HG03432 (cell line): ENCODE results near the gene EPHA1.
"Not testable (repeated sequence)": the region's sequence is repeated elsewhere in the genome, so short reads cannot be mapped to it uniquely, and the experiment has no call there.

Experiments used
- ATAC-seq: cut with Tn5 transposase; IDR thresholded peaks from one replicate; pipeline ENCODE4 v1.9.1; 2021; ENCODE audit warnings: mild to moderate bottlenecking, moderate library complexity; ENCODE audit not compliant: unreplicated experiment

Gene EPHA1

DNA sequence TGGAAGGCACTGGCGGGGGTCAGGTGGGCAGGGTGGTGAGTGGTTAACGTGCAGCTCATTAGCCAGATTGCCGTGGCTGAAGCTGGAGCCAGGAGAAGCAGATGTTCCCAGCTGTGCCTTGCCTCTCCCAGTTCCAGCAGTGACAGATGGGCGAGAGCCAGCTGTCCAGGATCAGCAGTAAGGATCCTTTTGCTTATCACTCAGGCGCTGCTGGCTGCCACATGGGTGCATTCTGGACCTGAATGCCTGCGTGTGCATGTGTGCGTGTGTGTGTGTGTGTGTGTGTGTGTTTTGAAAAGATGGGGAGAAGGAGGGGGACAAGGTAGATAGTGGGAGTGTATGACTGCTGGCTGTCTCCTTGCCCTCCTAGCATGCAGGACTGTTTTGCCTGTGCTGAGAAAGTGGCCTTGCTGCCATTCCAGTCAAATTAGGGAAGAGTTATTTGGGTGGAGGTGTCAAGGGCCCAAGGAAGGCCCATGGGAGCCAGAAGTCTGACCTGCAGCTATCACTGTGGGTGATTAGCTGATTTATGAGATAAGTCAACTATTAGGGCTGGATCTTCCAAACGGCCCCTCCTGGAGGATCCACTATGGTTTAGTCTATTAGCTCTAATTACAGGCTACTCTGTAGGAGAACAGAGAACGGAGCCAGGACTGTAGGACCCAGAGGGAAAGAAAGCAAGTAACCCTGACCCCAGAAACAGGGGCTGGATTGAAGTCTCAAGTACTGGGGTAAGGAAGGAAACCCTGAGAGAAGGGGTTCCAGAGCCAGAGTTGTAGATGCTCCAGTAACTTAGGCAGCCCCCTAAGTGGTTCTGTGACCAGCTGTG lies 3.3 kb downstream of the EPHA1 start:
- ATAC-seq: no peak

DNA sequence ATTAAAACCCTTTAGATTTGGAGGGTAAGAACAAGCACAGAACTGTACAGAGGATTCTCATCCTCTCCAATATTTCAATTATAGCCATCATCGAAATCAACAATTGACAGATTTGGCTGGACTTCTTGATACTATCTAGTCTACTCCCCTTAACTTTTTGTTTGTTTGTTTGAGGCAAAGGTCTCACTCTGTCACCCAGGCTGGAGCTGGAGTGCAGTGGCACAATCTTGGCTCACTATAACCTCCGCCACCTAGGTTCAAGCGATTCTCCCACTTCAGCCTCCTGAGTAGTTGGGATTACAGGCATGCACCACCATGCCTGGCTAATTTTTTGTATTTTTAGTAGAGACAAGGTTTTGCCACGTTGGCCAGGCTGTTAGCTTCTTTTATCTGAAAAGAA lies 6.4 kb downstream of the EPHA1 start:
- not testable (repeated sequence) for ATAC-seq

GRCh38 chr7:143401265-143401664 lies 7.4 kb downstream of the EPHA1 start:
- no peak for ATAC-seq

DNA sequence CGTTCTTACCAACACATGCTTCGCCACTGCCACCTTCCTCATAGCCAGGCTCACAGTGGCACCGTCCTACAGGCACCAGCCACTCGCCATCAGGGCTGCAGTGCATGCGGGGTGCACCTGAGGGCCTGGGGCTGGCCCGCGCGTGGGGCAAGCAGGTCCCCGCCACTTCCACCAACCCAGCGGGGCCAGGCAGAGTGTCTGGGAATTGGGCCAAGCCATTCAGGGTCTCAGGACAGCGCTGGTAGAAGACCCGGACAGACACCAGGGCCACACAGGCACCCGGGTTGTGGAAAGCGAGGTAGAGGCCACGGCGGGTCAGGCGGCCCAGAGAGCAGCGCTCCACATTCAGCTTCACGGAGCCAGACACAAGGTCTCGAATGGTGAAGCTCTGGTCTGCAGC lies 9.0 kb downstream of the EPHA1 start:
- no peak for ATAC-seq

DNA sequence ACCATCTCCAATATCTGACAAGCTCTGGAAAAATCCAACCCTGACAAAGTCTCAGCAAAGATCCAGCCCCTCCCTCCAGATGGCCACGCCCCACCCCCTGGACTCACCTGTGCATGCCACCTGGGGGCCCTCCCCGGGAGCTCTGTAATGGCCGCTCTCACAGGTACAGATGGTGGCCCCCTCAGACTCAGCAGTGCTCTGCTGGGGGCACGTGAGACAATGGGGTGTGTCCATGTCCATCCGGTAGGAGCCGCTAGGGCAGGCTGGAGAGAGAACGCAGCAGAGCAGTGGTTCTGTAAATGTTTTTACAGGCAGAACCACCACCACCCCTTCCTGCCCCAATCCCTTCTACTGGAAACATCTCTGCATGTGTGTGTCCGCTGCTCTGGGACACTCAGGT lies 9.5 kb downstream of the EPHA1 start:
- no peak for ATAC-seq

GRCh38 chr7:143398616-143399015 lies 10.0 kb downstream of the EPHA1 start:
- ATAC-seq: no peak

DNA sequence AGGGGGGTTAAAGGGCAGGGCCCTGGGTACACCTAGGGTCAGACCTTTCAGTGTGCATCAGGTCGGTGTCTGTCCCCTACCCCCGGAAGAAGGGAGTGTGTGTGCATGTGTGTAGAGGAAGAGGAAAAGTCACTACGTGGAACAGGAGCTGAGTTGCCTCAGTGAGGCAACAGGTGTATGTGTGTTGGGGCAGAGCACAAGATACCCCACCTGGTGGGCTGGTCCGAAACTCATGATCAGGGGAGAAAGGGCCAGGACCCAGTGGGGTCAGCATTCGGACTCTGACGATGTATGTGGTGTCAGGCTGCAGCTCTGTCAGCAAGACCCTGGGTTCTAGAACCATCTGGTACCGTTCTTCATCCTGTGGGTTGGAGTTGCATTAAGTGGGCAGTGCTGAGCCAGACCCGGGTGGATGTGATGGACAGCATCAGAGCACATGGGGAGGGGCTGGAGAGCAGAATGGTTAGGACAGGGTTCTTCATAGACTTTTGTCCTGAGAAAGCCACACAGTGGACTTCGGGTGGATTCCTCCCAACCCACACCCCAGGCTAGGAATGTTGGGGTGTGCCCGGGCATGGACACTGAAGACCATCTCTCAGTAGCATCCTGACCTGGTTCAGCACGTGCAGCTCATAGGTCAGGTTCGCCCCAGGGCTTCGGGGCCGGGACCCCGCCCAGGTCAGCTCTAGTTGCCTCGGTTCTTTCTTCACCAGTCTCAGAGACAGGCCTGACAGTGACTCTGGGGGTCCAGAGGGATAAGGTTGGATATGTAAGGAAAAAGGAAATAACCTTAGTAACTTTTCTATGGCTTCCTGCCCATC lies 10.7 kb downstream of the EPHA1 start:
- ATAC-seq: no peak

DNA sequence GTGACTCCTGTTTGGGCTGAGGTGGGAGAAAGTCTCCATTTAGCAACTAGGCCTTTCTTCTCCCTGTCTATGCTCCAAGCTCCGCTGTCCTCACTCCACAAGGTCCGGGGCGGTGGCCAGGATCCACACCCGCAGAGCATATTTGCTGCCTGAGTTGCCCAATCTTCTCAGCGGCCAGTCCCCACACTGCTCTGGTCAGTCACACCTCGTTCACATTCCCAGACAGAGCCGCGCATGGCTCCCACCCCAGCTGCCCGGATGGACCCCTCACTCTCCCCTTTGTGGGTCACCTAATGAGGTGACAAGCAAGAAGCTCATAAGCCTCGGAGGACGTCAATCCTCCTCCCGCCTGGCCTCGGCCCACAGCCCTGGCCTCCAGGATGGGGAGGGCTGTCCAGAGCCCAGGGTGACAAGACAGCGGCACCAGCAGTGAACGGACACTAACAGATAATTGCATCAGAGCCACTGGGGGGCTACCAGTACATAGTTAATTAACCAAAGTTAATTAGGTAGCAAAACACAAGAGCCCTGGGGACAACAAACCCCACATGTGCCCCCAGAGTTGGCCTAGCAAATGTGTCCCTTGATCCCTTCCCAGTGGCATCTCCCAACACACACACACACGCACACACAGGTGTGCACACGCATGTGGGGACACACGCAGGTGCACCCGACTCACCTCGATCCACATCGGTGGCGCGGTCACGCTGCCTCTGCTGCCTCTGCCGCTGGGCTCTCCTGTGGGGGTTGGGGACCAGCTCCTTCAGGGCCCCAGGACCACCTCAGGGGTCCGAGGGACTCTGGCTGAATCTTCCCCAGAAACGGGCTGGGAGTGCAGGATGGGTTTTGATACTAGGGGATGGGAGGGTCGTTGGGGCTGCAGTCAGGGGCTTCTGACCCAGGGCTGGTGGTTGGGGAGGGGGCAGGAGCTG lies 11.8 kb downstream of the EPHA1 start:
- ATAC-seq: no peak

GRCh38 chr7:143396182-143396581 lies 12.5 kb downstream of the EPHA1 start:
- ATAC-seq: no peak

DNA sequence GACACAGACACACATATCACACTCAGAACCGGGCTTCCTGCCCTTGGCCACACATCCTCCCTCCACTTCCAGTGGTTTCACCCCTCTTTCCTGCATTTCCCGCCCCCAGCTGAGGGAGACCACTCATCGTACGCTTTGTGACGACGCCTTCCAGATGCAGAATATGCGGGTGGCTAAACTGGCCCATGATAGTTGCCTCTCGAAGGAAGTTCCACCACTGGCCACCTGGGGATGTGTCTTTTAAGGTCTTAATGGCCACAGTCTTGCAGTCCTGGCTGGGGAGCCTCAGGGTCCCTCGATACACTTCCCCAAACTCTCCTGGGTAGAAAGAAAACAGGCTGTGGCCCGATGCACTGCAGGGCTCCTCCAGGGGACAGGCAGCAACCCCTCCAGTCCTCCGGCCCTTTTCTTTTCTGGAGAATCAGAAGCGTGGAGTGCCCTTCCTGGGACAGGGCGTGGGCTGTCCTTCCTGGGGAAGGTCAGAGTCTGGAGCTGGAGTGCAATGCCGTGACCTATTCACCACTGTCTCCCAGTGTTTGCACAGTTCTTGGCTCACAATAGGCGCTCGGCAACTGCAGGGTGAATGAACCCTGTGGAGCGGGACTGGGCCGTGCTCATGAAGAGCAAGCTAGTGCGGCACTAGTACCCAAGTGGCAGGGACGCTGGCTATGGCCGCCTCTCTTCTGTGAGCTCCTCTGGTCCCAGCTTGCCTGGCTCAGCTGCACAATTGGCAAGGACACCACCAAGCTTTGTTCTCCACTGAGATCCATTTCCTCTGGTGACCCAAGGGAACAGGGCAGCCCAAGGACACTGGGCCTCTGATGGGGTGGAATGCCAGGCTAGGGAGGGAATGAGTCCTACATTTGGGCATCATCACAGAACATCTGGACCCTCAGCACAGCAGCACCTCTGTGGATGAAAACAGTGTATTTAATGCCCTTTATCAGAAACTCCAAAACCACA lies 13.2 kb downstream of the EPHA1 start:
- no peak for ATAC-seq

- no peak for ATAC-seq
These were observed 13.9 kb downstream of the EPHA1 start for GRCh38 chr7:143394777-143395176.

DNA sequence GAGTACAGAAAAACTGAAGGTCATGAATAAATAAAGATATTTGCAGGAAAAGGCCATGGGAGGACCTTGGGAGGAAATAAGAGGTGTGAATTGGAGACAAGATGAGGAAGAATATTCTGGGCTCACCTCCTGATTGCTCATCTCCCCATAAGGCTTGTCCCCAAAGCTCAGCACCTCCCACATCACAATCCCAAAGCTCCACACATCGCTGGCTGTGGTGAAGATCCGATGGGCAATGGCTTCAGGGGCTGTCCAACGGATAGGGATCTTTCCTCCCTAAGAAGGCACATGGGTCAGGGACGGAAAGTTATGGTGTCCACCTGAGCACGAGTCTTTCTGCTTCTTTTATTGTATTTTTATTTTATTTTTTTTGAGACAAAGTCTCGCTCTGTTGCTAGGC lies 14.6 kb downstream of the EPHA1 start:
- no peak for ATAC-seq

DNA sequence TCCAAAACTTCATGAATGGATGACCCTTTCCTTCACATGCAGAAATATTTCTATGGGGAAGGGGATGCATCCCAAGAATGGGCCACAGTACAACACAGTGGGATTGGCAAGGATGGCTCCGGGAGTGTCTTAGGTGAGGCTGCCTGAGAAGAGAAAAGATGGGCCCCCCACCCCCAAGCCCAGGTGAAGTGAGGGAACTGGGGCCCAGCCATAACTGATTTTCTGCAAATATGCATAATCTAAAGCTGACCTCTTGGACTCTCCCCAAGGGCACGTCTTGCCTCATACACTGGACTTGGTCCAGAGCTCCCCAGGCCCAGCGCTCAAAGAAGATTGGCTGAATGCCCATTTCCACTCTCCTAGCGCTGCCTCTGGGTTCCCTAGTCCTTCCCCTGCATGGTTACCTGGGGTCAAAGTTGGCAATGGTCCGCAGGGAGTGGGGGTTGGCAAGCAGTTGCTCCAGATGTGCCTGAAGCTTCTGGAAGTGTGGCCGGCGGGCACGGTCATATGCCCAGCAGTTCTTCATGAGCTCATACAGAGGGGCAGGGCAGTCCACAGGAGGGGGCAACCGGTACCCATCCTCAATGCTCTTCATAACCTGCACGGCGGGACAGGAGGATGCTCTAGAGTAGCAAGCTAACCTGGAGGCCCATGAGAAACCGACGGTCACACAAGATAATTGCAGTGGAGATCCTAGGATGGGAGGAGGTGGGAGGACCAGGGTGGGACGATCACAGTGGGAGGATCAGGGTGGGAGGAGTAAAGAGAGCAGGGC lies 15.2 kb downstream of the EPHA1 start:
- no peak for ATAC-seq

- no peak for ATAC-seq
These were observed 15.8 kb downstream of the EPHA1 start for GRCh38 chr7:143392875-143393266.

DNA sequence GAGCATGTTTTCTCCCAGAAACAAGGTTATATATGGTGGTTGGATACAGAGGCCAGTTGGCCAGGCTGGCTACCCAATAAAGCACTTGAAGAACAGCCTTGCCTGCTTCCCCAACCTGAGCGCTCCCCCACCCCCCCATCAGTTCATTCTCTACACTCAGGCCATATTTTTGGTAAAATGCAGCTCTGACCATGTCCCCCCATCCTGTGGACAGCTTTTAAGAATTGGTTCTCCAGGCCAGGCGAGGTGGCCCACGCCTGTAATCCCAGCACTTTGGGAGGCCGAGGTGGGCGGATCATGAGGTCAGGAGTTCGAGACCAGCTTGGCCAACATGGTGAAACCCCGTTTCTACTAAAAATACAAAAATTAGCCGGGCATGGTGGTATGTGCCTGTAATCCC lies 16.2 kb downstream of the EPHA1 start:
- not testable (repeated sequence) for ATAC-seq

DNA sequence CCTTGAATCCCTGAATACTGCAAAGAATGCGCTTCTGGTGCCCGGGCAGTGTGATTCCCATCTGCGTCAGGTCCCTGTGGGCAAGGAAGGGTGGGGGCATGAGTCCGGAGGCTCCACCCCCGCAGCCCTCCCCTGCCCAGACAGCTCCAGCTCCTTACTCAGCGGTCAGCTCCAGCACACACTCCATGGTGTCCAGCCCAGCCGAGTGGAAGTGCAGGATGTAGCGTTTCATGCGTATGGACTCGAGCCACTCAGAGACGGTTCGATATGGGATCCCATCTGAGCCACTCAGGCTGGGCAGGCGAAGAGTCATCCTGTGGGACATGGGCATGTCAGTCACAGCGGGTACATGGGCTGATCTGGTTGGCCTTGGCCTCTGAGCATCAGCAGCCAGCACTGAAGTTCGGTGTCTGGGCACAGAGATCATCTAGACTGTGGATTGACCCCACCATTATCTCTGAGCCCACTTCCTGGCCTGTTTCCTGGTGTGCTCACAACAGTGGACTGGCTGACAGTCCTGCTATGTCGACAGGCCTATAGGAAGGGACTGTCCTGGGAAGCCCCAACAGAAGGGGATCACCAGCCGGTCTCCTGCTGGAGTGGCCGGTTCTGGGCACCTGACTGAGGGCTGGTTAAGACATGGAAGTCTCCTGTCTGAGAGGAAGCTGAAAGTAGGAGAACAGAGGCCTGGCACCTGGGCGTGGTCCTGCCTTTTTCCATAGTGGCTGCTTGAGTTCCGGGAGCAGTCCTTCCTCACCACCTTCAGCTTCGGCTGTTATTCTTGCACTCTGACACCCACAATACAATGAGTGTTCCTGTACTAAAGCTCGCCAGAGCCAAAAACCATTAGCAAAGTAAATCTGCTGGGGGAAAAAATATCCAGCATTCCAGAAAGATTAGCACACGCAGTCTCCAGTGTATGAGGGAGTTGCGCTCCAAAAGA lies 16.9 kb downstream of the EPHA1 start:
- no peak for ATAC-seq

- ATAC-seq: no peak
These were observed 17.8 kb downstream of the EPHA1 start for GRCh38 chr7:143390773-143391317.
